NCI-H1694 treated with DMSO at 0.1 percent for 48 hours (cell line): Measurements from ENCODE around the gene CDH23.
A peak's percentile ranks its signal among the peaks of the same experiment; 100 is the strongest.

ENCODE experiments used
- DNase-seq: peaks from one replicate; lab custom pipeline; 2025; lab: John Stamatoyannopoulos, UW

Gene CDH23

DNA sequence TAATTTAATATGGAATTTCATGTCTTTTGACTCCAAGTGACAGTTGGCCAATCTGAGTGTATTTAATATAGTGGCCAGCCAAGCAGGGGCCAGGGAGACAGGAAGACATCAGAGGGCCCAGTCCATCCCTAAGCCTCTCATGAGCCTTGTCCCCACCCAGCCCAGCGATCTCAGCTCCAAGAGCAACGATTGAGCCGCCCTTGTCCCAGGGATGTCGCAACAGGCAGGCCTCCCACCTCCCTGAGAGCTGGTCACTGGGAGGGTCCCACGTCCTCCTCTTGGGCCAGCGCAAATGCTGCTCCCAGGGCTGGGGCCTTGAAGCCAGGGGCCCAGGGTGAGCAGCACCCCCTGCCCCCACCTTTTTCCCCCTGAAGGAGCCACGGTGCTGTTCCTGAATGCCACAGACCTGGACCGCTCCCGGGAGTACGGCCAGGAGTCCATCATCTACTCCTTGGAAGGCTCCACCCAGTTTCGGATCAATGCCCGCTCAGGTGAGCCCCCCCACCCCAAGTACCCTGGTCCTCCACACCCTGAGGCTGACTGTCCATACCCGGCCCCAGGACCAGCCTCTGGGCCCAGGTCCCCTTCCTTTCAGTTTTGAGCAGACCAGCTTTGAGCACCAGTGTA is 293.5 kb downstream of the CDH23 start:
- DNase-seq: no peak

DNA sequence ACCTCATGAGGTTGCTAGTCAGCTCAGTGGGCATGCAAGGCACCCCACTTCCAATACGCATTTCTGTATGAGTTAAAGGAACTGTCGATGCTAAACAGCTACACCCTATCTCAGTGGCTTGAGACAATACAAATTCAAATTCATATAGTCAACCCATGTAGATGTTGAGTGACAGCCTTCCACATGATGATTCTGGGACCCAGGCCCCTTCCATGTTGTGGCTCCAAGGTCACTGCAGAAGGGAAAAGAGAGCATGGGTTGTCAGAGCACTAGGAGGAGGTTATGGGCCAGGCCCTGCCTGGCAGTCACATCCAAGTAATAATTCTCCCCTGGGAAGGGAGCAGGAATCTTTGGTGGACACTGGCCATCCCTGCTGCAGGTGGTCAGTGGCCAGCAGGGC is 294.7 kb downstream of the CDH23 start:
- DNase-seq: no peak

GRCh38 chr10:71692598-71693306 is 296.0 kb downstream of the CDH23 start:
- no peak for DNase-seq

GRCh38 chr10:71693377-71693776 is 296.7 kb downstream of the CDH23 start:
- DNase-seq: no peak

DNA sequence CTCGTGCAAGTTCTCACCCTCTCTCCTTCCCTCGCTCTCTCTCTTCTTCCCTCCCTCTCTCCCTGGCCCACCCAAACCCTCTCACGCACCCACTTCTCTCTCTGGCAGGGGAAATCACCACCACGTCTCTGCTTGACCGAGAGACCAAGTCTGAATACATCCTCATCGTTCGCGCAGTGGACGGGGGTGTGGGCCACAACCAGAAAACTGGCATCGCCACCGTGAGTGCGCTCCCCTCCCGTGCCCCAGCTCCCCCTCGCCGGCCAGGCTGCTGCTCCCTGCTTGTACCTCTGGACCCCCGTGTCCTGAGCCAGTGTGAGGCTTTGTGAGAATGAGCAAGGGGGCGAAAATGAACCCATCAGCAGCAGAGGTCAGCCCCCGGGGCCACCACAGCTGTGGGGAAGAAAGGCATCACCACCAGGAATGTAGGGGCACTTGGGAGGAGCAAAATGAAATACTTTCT is 297.4 kb downstream of the CDH23 start:
- no peak for DNase-seq

- no peak for DNase-seq
These were observed 297.8 kb downstream of the CDH23 start for GRCh38 chr10:71694567-71694968.

DNA sequence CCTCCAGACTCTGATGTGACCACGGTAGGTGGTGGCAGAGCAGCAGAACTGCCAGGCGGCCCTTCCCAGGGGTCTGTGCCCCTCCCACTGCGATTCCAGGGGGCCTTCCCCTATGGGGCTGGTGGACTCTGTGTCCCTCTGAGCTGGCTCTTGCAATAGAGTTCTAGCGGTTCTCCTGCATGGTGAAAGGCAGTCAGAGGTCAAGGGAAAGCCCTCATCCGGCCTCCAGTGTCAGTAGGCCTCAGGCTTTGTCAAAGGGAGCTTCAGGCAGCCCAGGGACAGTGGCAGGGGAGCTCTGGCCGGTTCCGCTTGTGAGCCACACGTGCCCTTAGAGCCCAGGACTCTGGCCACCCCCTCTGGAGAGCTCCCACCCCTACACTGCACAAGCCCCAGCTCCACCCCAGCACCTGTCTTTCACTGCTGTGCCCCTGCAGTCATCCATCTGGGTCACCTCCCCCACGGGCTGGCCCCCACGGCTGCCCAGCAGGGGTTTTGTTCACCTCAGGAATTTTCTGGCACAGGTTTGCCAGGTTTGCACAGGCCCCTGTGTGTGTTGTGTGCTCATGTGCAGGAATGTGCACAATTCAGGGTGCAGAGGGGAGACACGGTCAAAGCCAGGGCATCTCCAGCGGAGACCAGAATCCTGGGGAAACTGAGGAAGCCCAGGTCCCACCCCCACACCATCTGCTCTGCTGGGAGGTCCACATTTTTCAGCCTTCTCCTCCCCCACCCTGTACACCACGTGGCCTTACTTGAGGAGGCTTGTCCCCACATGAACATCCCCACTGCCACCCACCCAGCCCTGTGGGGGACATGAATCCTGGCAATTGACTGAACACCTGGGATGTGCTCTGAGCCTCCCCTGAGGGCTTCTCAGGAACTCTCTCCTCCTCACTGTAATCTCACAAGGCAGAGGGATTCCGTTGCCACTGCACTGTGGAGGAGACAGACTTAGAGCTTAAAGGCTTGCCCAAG is 299.1 kb downstream of the CDH23 start:
- no peak for DNase-seq

DNA sequence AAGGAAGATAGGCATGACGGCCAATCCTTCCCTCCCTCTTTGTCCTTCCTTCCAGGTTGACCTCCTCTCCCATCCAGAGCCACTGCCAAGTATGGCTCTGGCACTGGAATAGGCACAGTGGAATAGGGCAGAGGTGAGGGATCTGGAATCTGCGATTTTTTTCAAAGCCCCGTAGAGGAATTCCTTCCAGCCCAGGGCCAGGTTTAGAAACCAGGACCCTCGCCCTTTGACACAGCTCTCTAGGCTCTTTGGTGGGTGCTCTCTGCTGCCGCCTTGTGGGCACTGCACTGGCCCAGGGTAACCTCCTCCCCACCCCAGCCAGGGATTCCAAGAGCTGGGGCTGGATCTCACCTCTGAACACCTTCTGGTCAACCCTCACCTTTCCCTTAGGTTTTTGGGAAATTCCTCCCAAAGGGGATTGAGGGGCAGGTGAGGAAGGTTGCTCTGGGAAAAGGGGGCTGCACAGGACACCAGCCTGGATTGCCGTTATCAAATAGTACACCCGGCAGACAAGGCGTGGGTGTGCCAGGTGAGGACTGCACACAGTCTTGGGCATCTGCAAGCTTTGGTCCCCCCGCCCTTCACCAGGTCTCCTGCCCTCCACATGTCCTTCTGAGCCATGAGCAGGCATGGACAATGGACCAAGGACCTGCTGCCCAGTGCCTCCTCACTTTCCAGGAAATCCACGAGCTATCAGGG is 300.1 kb downstream of the CDH23 start:
- peak; percentile 13 for DNase-seq

DNA sequence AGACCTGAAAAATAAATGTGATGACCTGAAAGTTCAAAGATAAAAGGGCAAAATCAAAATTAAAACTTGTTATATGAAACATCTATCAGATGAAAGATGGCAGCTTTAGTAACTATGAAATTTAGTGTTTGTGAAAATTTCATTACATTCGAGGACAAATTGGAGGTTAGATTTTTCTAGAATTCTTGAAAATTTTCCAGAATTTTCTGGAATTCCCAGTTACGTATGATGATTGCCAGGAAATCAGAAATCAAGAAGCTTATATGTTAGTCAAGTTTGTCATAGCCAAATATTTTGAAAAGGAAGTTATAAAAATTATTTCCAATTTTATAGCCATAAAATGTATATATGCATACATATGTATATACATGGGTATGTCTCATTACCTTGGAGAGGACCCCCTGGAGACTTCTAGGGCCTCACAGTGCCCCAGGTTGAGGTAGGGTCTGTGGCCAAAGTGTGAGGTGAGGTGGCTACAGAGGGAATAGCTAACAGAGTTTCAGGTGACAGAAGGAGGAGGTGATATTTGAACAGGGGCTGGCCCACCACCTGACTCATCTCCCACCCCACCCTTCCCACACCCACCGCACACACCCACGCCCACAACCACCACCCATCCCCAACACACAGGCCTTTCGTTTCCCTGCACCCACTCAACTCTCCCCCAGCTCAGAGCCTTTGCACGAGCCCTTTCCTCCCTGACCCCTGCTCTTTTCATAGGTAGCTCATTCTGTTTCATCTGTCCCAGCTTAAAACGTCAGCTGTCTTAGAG is 301.4 kb downstream of the CDH23 start:
- no peak for DNase-seq

DNA sequence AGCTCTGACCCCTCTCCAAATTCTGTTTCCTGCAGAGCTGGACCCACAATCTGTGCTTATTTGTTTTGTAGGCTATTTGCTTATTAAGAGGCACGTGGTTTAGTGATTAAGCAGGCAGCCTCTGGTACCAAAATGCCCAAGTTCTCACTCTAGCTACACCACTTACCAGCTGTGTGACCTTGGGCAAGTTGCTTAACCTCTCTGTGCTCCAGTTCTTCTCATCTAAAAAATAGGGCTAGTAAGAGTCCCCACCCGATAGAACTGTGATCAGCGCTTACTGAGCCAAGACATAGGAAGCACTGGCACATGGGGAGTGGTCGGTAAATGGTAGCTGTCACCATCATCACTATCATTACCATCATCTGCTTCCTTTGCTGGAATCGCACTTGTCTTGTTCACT is 302.0 kb downstream of the CDH23 start:
- DNase-seq: no peak

GRCh38 chr10:71700731-71701368 is 304.1 kb downstream of the CDH23 start:
- DNase-seq: no peak

DNA sequence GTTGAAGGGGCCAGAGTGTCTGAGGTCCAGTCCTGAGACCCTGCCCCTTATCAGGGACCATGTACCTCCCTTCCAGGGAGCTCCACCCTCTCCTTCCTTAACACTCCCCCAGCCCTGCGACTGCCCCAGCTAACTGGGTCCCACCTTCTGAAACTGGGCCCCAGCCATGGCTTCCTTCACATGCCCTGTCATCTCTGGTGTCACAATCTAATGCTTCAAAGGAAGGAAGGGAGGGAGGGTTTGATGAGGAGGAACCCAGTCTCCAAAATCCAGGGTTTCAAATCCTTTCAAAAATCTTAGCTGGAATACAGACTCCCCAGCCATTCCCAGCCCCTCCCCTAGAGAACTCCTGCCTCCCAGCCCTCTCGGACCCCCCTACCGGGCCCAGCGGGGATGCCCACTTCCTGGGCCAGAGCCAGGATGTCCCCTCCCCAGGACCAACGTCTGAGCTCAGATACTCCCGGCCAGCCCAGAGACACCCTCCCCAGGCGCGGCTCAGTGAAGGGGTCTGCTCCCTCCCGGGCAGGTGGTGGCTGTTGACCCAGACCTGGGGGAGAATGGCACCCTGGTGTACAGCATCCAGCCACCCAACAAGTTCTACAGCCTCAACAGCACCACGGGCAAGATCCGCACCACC is 304.9 kb downstream of the CDH23 start:
- DNase-seq: no peak

GRCh38 chr10:71703577-71703976 is 306.9 kb downstream of the CDH23 start:
- no peak for DNase-seq

DNA sequence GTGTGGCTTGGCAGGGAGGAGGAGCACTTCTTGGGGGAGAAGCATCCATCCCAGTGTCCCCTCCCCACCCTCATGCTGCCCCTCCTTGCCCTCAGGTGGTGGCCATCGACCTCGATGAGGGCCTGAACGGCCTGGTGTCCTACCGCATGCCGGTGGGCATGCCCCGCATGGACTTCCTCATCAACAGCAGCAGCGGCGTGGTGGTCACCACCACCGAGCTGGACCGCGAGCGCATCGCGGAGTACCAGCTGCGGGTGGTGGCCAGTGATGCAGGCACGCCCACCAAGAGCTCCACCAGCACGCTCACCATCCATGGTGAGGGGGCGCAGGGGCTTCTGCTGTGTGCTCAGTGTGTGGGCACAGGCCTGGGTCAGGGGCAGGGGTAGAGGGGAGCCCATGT is 308.1 kb downstream of the CDH23 start:
- DNase-seq: no peak

DNA sequence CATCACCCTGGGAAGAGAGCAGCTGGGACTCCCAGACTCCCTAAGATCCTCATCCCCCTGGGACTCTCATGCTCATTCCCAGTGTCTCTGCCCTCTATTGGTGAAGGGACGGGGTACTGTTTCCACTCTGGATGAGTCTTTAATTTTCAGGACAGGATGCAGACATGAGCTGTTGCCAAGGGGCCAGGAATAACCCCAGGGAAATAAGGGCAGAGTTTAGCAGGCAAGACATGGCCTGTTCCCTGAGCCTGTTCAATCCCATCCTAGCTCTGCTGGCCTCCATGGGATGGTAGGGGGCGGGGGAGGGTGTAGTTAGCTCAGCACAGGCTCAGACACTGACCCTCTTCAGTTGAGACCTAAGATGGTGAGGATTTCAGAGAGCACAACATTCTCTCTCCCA is 308.9 kb downstream of the CDH23 start:
- no peak for DNase-seq

DNA sequence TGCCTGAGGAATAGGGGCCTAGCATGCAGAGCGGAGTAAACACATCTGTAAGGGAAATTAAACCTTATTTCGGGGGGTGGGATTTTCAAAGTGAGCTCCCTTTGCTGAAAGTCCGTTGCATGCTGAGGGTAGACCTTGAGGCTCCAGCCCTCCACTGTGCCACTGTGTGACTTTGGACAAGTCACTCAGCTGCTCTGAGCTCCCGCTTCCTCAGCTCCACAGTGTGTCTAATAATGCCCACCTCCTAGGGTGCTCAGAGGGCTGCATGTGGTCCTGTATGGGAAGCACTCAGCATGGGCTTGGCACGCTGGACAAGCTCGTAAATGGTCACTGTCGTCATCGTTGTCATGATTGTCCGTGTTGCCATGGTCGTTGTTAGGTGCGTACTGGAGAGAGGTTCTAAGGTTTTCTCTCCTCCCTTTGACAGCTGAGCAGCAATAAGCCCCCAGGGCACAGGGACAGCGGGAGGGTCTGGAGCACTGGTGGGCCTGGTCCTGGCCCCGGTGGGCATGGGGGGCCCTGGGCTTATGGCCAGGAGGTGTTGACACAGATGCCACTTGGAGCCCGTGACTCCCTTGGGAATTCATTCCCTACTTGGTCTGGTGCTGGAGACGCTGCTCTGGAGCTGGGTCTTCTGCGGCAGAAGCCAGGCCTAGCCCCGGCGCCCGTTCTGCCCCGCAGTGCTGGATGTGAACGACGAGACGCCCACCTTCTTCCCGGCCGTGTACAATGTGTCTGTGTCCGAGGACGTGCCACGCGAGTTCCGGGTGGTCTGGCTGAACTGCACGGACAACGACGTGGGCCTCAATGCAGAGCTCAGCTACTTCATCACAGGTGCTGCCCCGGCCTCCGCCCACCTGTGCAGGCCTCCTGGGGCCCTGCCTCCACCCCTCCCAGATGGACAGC is 309.7 kb downstream of the CDH23 start:
- DNase-seq: no peak

DNA sequence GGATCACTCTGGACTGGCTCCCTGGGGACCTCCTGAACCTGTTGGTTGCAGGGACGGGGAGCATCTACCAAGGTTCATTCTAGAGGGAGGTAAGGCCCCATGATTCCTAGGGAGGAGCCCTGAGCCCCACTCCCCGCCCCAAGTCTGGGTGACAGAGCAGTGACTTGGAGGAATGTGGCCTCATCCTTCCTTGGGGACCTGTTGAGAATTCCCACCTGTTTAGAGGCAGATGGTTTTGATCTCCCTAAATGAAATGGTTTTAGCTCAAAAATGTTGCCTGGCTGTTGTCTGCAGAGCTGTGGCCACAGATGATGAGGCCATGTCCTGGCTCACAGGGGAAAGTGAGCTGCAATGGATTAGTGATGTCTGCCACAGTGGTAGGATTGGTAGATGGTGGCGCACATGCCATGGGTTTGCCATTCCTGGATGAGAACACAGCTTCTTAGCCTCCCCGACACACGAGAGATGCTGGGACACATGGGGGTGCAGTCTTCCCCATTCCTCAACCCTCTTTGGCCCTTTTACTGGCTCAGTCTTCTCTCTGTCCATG is 310.6 kb downstream of the CDH23 start:
- no peak for DNase-seq

- peak; percentile 49 for DNase-seq
These were observed 311.6 kb downstream of the CDH23 start for GRCh38 chr10:71708301-71708703.
